Gastroesophageal sphincter (tissue), 4 donors: ENCODE results near the gene ISYNA1. TPM values are rescaled to one million over a fixed set of nuclear protein-coding genes. Genes with fewer than 3 reads are reported as not detected.

Source experiments
- ATAC-seq: fragments of 150-250 bp; one replicate; pipeline ENCODE4 v1.9.1; 2016; ENCODE audit warnings: mild to moderate bottlenecking, moderate library complexity
- H3K27ac ChIP-seq, 4 donors: fragments of 200-600 bp; sonication (generic) in 3 of 4; 1 replicate in 3 of 4; 2 replicates in 1 of 4; pipeline ENCODE4 v1.5.1; 2016 to 2019
- H3K27me3 ChIP-seq: fragments of 200-600 bp; sonication (generic); one replicate; pipeline ENCODE4 v1.5.1; 2019
- H3K36me3 ChIP-seq, 2 donors: fragments of 200-600 bp; sonication (generic); one replicate each; pipeline ENCODE4 v1.5.1; 2019; ENCODE audit warnings: control low read depth in 1 of 2
- H3K4me1 ChIP-seq, 3 donors: fragments of 200-600 bp; sonication (generic); 1 replicate in 2 of 3; 2 replicates in 1 of 3; pipeline ENCODE4 v1.5.1; 2016 to 2019; ENCODE audit warnings: control low read depth in 2 of 3
- H3K4me3 ChIP-seq, 2 donors: fragments of 200-600 bp; sonication (generic); one replicate each; pipeline ENCODE4 v1.5.1; 2019; ENCODE audit warnings: mild to moderate bottlenecking in 1 of 2, moderate library complexity in 1 of 2
- H3K9me3 ChIP-seq, 3 donors: fragments of 200-600 bp; sonication (generic); one replicate each; pipeline ENCODE4 v1.5.1; 2017 to 2019; ENCODE audit warnings: control low read depth in 2 of 3
- EP300 ChIP-seq: sonication (generic); formaldehyde crosslinking; IDR thresholded peaks from one replicate; pipeline ENCODE4 v1.6.1; 2017; ENCODE audit warnings: antibody characterized with exemption, mild to moderate bottlenecking
- POLR2A ChIP-seq, 2 donors: fragments of 450-650 bp; IDR thresholded peaks; one replicate each; pipeline ENCODE4 v1.6.1; 2017; ENCODE audit warnings: antibody characterized with exemption in 2 of 2, mild to moderate bottlenecking in 2 of 2, moderate library complexity in 1 of 2
- POLR2AphosphoS5 ChIP-seq: sonication (generic); formaldehyde crosslinking; IDR thresholded peaks from one replicate; pipeline ENCODE4 v1.6.1; 2017; ENCODE audit warnings: antibody characterized with exemption
- WGBS, 2 donors: methylation state at CpG; one replicate each; pipeline ENCODE4 v1.1.5; 2018; ENCODE audit warnings: low coverage in 1 of 2; 5-methylcytosine and 5-hydroxymethylcytosine counted together
- total RNA-seq, 4 donors: library from RNA; depleted of rRNA; stranded (reverse); fragments of >200 nt; gene quantifications; one replicate each; pipeline ENCODE4 v1.1.0, GENCODE V29; 2016
- TF ChIP-seq, protein P1 (sequence below), 4 experiments: fragments of 200-600 bp in 2 of 4; fragments of 450-650 bp in 2 of 4; sonication (generic) in 1 of 4; IDR thresholded peaks; one replicate each; pipeline ENCODE4 v1.5.1; 2017 to 2019; ENCODE audit warnings: antibody characterized with exemption in 4 of 4, mild to moderate bottlenecking in 2 of 4, moderate library complexity in 2 of 4

ISYNA1 gene
- total RNA-seq, 4 donors from 2014 or later, result 15.2 to 31.6 (median 19.8) TPM

DNA sequence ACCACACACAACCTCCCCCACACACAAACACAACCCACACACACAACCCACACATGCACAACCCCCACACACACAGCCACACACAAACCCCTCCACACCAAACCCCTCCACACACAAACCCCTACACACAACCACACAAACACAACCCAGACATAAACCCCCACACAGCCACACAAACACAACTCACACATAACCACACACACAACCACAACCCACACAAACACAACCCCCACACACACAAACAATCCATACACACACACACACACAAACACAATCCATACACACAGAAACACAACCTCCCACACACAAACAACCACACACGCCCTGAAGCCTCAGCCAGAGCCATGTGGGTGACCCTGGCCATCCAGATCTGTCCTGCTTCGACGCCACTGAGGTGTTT is 30.0 kb upstream of the ISYNA1 start:
- no peak for ATAC-seq
- Histone ChIP-seq H3K27ac (peak overlapping the region in 1 of 4 donors; percentile 31), H3K36me3 (peaks cover 0 to 29% of the 10 kb centered on the region in 2 donors), H3K27me3 (no peaks in the 10 kb centered on the region), H3K4me3 (no peak overlapping the region), H3K4me1 (peaks cover 6 to 84% (median 43%) of the 10 kb centered on the region in 3 donors), H3K9me3 (no peaks in the 10 kb centered on the region)
- 75 to 83% methylated on average over 1 to 3 of the region's 3 CpGs for WGBS, 2 donors
- TF ChIP-seq EP300, result no peak
- TF ChIP-seq POLR2AphosphoS5, result no peak
- TF ChIP-seq, protein P1, sequence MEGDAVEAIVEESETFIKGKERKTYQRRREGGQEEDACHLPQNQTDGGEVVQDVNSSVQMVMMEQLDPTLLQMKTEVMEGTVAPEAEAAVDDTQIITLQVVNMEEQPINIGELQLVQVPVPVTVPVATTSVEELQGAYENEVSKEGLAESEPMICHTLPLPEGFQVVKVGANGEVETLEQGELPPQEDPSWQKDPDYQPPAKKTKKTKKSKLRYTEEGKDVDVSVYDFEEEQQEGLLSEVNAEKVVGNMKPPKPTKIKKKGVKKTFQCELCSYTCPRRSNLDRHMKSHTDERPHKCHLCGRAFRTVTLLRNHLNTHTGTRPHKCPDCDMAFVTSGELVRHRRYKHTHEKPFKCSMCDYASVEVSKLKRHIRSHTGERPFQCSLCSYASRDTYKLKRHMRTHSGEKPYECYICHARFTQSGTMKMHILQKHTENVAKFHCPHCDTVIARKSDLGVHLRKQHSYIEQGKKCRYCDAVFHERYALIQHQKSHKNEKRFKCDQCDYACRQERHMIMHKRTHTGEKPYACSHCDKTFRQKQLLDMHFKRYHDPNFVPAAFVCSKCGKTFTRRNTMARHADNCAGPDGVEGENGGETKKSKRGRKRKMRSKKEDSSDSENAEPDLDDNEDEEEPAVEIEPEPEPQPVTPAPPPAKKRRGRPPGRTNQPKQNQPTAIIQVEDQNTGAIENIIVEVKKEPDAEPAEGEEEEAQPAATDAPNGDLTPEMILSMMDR (IDR thresholded peaks at IDR 0.05), result no peak
- TF ChIP-seq POLR2A (IDR thresholded peaks at IDR 0.05), result no peak

DNA sequence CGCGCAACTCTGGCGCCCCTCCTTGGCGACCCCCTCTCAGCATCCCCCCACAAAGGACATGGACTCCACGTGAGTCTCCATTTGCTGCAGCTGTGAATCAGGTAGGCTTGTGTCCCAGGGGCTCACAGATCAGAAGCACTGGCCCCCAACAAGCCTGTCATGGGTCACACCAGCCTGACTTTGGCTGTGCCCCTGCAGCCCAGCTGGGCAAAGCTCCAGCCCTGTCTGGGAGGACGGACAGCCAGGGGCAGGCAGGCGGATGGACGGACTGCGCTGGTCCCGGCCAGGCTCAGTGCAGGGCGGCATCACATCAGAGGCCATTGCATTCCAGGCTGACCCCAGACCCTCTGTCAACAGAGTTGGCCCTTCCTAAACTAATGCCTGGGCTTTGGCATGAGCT is 28.4 kb upstream of the ISYNA1 start:
- Histone ChIP-seq H3K27me3 (no peaks in the 10 kb centered on the region), H3K4me3 (no peak overlapping the region), H3K27ac (peak overlapping the region in 3 of 4 donors; percentile 78 to 91 (median 82)), H3K4me1 (peaks cover 6 to 94% (median 47%) of the 10 kb centered on the region in 3 donors), H3K9me3 (no peaks in the 10 kb centered on the region), H3K36me3 (peaks cover 0 to 19% of the 10 kb centered on the region in 2 donors)
- ATAC-seq, result no peak
- 90% methylated on average over 2 of the region's 11 CpGs; no CpG with 5 or more reads in 1 of the 2 donors for WGBS, 2 donors
- TF ChIP-seq POLR2A (IDR thresholded peaks at IDR 0.05), result no peak
- no peak for TF ChIP-seq POLR2AphosphoS5
- TF ChIP-seq, protein P1 (IDR thresholded peaks at IDR 0.05), result no peak
- no peak for TF ChIP-seq EP300

DNA sequence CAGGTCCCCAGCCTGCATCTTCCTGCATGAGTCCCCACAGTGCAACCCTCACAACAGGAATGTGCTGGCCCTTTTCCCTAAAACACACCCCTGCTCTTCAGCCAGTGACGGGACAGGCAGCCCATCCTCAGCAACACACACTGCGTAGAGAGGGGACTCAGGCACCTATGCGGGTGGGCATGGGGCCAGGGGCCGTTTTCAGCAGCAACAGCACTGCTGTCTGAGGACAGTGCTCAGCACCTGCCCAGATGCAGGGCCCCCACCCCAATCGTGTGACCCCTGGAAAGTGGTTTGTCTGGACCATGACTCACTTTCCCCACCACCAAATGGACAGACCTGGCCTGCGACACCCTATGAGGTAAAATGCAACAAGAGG is 28.0 kb upstream of the ISYNA1 start:
- H3K27ac ChIP-seq, result peak overlapping the region in 3 of 4 donors; percentile 78 to 91 (median 82)
- TF ChIP-seq POLR2A (IDR thresholded peaks at IDR 0.05) (no peak), POLR2AphosphoS5 (no peak), EP300 (no peak)
- TF ChIP-seq, protein P1 (IDR thresholded peaks at IDR 0.05), result no peak
- H3K4me1 ChIP-seq, result peaks cover 7 to 98% (median 51%) of the 10 kb centered on the region in 3 donors

DNA sequence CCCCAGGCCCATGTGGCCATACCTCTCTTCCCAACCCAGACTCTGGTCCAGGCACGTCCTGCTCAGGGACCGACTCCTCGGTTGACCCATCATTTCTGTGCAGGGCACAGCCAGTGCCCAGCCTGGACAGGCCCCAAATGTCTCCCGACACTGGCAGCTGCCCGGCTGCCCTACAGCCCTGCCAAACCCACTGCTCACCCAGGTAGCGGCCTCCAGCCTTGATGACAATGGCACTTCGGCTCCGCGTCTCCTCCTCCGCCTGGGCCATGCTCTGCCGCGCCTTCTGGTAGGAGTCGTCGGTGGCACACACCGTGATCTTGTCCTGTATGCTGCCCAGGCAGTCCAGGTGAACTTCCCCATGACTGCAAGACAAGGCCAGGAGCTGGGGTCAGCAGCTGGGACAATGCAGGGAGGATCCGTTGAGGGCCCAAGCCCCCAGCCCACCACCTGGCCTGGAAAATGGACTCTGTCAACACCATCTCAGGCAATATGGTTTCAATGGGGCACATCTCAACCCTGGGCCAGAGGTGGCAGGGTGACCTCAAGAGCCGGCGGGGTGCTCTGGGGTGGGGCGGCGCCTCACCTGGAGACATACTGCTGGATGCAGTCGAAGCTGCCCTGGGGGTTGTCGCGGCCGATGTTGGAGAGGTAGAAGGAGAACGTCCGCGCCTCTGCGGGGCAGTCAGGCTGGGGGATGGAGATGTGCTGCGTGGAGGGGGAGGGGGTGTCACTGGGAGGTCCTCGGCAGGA is 27.5 kb upstream of the ISYNA1 start:
- H3K4me3 ChIP-seq, result no peak overlapping the region
- WGBS, 2 donors, result 45 to 69% methylated on average over 2 to 3 of the region's 30 CpGs
- TF ChIP-seq EP300 (no peak), POLR2AphosphoS5 (no peak), POLR2A (IDR thresholded peaks at IDR 0.05) (no peak)
- TF ChIP-seq, protein P1 (IDR thresholded peaks at IDR 0.05), result no peak
- no peaks in the 10 kb centered on the region for H3K9me3 ChIP-seq
- peaks cover 12 to 98% (median 56%) of the 10 kb centered on the region in 3 donors for H3K4me1 ChIP-seq
- H3K27me3 ChIP-seq, result no peaks in the 10 kb centered on the region
- H3K36me3 ChIP-seq, result peaks cover 0 to 19% of the 10 kb centered on the region in 2 donors
- peak overlapping the region; percentile 18 to 91 (median 80) for H3K27ac ChIP-seq
- no peak for ATAC-seq

More for the DNA sequence above, 28.0 kb upstream of the ISYNA1 start:
- no CpG with 5 or more reads among the region's 6 CpGs for WGBS, 2 donors
- ATAC-seq, result no peak
- Histone ChIP-seq H3K9me3 (no peaks in the 10 kb centered on the region), H3K36me3 (peaks cover 0 to 19% of the 10 kb centered on the region in 2 donors), H3K27me3 (no peaks in the 10 kb centered on the region), H3K4me3 (no peak overlapping the region)

DNA sequence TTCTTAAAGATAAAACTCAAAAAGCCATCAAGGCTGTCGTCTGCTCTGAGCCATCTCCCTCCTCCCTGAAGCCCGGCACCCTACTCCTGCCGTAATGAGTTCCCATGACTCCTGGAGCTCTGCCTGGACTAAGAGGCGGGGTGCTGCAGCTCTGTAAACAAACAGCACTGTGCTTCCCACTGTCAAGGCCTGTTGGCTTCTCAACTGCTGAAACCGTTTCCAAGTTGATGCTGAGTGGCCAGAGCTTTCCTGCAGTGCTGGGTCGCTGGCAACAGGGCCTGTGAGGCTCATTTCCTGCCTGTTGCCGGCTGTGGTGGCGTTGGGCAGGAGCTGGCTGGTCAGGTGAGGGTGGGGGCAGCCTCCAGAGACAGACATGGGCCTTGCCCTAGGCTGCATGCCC is 26.7 kb upstream of the ISYNA1 start:
- Histone ChIP-seq H3K27me3 (no peaks in the 10 kb centered on the region), H3K9me3 (no peaks in the 10 kb centered on the region), H3K4me1 (peaks cover 15 to 97% (median 53%) of the 10 kb centered on the region in 3 donors), H3K36me3 (peaks cover 0 to 19% of the 10 kb centered on the region in 2 donors), H3K27ac (peak overlapping the region; percentile 18 to 91 (median 80)), H3K4me3 (no peak overlapping the region)
- TF ChIP-seq POLR2AphosphoS5 (peak; percentile 91), EP300 (no peak), POLR2A (IDR thresholded peaks at IDR 0.05) (no peak)
- TF ChIP-seq, protein P1 (IDR thresholded peaks at IDR 0.05), result no peak
- 0% methylated on average over 5 of the region's 8 CpGs; no CpG with 5 or more reads in 1 of the 2 donors for WGBS, 2 donors
- peak; percentile 69 for ATAC-seq
